ENCODE data around the gene NINJ1.

- TF ChIP-seq, protein P1, sequence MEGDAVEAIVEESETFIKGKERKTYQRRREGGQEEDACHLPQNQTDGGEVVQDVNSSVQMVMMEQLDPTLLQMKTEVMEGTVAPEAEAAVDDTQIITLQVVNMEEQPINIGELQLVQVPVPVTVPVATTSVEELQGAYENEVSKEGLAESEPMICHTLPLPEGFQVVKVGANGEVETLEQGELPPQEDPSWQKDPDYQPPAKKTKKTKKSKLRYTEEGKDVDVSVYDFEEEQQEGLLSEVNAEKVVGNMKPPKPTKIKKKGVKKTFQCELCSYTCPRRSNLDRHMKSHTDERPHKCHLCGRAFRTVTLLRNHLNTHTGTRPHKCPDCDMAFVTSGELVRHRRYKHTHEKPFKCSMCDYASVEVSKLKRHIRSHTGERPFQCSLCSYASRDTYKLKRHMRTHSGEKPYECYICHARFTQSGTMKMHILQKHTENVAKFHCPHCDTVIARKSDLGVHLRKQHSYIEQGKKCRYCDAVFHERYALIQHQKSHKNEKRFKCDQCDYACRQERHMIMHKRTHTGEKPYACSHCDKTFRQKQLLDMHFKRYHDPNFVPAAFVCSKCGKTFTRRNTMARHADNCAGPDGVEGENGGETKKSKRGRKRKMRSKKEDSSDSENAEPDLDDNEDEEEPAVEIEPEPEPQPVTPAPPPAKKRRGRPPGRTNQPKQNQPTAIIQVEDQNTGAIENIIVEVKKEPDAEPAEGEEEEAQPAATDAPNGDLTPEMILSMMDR (IDR thresholded peaks at IDR 0.05): no peak
- TF ChIP-seq ZFX (IDR thresholded peaks at IDR 0.05; ENCODE audit: borderline replicate concordance): no peak
Measured at GRCh38 chr9:93149361-93149760, 15.3 kb upstream of the NINJ1 start.

All from 22Rv1 (cell line).